NCI-H2171 (cell line): ENCODE measurements around the gene CCDC88C.

ENCODE experiments used
- DNase-seq: peaks from one replicate; lab custom pipeline; 2025; lab: John Stamatoyannopoulos, UW

Gene CCDC88C

DNA sequence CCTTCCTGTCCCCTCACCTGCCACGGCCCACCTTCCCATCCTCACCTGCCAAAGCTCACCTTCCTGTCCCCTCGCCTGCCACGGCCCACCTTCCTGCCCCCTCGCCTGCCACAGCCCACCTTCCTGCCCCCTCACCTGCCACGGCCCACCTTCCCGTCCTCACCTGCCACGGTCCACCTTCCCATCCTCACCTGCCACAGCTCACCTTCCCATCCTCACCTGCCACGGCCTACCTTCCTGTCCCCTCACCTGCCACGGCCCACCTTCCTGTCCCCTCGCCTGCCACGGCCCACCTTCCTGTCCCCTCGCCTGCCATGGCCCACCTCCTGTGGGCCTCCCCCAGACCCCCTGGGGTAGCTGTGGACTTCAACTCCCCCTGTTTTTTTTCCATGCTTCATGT, 124.3 kb downstream of the CCDC88C start:
- DNase-seq, result no peak

DNA sequence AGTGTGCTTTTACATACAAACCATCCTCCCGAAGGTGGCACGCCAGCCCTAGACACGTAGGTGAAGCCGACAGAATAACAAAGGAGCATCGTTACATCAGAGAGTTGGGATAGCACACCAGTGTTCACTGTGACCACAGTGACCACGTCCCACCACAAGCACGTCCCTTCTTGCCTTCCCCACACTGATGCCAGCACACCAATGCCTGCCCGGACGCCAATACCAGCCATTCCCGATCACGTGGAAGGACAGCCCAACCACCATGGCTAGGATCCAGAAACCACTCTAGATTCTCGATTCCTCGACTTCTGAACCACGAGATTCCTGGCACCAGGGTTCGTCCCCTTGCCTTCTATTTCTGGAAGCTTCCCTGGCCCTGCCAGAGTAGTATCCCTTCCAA, 125.1 kb downstream of the CCDC88C start:
- DNase-seq, result no peak

DNA sequence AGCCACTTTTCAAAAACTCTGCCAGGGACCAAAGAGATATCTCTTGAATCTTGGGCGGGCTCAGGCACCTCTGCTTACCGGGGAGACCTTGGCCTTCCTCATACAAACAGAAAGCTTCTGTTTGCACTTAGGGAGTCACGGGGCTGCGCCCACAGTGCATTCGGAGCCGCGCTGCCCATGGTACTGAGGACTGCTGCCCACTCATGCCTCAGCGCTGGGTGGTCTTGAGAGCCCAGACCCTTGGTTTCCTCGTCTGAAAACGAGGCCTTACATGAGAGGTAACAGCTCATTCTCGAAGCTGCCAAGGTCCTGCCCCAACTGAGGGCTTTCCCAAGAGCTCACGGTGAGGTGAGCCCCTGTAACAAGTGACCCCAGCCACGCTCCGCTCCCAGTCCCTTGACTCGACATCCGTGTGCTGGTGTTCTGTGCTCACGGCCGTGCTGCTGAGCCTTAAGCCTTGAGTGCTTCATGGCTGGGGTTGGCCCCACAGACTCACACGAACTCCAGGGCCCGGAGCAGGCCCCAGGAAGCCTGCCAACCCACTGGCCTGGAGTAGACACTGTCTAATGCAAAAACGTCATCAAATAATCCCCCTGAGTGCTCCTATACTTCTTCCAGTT, 125.7 kb downstream of the CCDC88C start:
- no peak for DNase-seq

DNA sequence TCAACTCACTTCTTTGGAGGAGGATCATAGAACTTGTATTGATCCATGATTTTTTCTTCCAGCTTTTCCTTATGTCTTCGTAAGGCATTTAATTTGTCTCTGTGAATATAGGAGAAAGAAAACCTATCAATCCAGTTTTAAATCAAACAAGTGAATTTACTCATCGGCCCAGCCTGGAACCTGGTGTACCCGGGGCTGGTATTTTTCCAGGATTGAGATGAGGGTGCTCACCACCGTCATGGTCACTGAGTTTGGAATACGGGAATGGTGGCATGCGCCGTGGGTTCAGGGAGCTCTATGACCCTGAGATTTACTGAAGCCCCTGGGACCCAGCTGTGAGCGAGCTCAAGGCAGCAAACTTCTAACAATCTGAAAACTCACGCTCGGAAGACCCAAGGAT, 126.6 kb downstream of the CCDC88C start:
- no peak for DNase-seq

DNA sequence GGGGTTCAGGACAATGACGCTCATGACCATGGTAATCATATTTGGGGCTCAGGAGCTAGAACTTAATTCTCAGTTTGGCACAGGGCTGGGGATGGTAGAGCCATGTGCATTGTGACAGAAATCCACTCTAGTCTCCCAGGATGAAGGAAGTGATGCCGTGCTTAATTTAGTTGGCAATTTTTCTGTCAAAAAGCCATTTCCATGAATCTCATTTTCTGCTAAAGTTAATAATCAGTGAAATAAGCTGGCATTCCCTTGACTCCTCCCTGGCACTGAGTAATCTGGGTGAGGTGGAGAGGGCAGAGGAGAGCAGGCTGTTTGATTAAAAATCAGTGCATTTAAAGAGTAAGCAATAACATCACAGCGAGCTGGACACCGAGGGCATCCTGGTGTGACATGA, 128.2 kb downstream of the CCDC88C start:
- no peak for DNase-seq

DNA sequence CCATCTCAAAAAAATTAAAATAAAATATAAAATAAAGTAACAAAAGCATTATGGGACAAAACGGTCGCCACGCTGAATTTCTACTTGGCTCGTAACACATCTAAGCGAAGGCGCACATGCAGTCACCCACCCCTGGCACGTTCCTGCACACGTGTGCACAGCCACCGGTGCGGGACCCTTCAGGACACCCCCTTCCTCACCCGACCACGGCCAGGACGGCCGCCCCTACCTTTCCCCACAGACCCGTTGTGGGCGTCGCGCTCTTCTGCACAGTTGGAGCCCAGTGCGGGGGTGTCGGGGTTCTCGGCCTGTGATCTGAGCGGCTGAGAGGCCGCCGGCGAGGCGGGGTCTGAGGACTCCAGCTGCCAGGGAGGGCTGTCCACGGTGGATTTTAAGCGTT, 128.7 kb downstream of the CCDC88C start:
- no peak for DNase-seq

DNA sequence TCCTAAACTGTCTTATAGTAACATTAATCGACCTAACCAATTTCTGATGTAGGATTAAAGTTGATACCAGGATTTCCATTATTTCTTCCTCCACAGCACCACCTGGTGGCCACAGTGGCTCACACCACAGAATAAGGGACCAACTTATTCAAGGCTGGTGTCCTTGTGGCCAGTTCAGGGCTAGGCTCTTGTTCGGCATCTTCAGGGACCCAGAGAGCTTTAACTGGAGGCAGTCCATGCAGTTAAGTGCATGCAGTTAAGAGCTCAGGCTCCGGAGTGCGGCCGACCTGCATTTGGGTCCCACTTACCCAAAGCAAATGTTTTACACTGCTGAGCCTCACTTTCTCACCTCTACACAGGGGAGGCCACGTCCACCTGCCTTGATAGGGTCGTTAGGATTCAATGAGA, 131.1 kb downstream of the CCDC88C start:
- peak; percentile 57 for DNase-seq

DNA sequence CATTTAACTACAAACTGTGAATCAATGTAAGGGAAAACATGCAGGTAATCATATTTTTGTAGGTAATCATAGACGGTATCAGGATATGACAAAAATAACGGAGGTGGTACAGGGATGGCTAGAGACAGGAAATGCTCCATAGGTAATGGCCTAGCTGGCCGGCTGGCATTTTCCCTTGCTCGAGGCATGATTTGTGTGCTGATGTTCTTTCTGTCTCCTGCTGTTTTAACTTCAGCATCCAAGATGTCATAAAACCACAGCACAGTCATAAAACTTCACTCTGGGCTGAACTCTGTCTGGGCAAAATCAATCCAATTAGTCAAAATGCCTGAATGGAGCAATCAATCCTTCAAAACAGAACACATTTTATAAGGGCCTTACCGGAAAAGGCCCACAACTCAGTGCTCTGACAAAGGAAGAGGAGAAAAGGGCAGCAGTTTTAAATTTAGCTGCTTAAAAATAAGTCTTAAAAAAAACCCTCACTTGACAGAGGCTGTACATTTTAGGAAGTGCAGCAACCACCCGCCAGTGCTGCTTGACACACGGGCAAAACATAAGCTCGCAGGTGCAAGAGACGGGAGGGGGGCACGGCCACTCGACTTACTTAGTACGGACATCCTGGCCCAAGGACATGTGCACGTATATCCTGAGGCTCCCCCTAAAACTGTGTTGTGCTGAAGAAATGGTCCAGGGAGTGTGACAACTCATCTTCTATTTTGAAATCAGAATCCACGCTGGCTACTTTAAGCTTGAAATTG, 132.7 kb downstream of the CCDC88C start:
- DNase-seq, result no peak

DNA sequence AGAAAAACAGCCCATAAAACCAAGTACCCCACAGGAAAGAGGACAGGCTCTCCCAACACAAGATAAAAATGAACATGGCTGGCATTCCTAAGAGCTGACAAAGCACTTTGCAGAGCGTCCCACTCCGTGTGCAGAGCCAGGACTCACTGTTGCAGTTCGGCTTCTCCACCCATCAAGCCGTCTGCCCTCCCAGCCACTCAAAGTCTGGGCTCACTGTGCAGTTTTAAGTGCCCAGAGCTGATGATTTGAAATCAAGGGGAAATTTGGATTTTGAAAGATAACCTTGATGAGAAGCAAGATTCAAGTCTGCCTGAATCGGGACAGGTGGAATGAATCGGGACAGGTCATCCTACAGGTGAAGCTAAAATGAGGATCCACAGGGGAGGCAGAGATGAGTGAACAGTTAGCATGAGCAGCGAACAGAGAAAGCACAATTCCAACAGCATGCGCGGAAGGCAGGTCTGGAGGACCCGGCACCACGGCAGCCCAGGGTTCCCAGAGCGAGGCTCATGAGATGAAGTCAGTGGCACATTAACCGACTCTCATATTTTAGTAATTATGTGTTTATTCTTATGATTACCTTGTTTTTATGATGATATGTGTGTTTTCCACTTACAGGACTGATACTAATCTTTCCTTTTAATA, 133.4 kb downstream of the CCDC88C start:
- no peak for DNase-seq

DNA sequence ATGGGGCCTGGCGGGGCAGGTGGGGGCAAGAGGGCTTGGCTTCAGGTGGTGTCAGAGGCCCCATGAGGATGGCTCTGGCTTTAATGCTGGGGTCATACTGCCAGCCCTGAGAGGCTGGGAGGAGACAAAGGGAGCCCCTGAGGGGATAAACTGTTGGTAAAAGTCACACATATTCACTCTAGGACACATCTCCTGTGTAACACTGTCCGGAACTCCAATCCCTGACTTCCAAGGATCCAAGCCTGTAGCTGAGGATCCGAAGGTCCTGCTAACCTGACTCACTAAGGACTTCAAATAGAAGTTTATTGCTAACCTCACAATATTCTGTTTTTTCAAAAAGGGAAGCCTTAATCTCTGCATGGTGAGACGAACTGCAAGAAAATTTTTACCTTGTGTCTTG, 134.0 kb downstream of the CCDC88C start:
- DNase-seq, result no peak

DNA sequence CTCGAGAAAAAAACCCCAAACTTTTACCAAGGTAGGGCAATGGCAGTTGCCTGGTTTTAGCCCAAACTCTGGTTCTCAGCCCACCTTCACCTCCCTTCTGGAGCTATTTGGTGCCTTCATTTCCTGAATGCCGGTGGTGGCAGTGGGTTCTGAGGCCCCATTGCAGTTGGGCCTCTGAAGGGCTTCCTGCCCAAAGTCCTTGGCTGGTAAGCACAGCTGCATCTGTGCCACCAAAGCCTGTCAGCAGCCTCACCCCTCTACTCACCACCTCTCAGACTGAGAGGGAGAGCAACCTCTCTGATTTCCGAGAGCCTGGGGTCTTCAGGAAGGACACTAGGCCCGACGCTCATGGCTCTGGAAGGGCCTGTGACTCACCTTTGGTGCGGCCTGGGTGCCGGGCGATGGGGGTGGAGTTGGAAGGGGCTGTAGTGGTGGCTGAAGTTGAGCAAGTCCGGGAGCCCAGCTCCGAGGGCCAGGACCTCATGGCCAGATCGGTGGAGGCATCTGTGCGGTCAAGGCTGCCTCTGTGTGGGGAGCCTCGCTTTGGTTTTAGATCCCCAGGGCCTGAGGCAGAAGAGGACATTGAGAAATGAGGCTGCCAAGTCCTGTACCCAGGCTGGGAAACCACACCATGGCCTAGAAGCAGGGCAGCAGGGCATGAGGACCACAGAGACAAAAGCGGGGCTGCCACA, 134.5 kb downstream of the CCDC88C start:
- no peak for DNase-seq

DNA sequence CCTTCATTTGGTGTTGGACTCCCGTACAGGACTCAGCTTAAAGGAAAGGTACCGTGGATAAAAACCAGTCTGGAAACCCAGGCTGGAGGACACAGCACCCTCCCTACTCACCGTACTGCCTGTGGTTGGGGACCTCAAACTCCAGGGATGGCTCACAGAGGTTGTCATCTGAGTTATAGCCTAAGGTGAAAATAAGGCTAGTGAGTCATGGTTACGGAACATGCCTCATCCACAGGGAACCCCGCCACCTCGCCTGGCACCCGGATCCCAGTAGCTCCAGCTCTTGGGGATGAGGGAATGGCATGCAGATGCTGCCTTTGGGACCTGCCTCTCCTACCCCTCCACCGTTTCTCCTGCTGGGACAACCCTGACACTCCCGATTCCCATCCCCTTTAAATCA, 136.3 kb downstream of the CCDC88C start:
- no peak for DNase-seq

DNA sequence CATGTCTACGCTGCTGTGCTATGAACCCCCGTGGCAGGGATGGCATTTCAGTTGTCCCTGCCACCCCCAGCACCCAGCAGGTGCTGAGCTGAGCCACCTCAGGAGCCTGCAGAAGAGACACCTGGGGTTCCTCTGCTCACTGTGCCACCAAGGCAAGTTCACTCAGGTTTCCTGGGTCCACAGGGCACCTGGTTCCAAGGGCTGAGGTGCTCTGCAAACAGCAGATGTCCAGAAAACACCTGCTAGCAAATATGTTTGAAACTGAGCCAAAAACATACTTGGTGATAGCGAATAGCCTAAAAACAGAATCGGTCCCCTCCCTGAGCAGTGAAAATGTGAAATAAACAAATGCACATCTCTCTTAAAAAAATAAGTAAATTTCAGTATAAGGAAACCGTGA, 137.5 kb downstream of the CCDC88C start:
- DNase-seq, result no peak

DNA sequence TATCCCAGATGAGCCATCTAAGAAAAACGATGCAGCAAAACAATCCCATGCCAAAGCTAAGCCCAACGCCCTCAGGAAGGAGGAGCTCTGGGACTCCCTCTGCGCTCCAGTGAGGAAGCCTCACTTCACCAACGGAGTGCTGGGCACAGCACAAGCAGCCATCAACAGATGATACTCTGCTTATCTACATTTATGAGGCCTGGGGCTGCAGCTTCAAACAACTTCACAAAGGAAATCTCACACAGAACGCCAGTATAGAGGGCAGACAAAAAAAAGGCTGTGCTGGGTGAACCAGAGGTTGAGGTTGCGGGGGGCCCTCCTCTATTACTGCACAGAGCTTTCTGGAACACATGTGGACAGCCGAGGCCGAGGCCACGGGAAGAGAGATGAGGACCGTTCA, 138.3 kb downstream of the CCDC88C start:
- no peak for DNase-seq

DNA sequence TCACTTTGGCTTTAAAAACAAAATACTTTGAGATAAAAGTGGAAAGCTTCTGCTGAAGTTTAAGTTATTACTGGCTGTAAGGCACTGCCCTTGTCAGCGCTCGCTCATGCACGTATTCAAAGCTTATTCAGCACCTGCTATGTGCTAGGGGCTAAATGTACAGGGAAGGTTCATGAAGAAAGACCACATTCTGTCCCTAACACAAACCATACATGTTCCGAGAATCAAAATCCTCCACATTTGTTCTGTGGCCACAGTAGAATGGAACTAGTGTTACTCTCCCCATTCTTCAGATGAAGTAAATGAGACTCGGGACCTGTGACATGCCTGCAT, 139.3 kb downstream of the CCDC88C start:
- no peak for DNase-seq

DNA sequence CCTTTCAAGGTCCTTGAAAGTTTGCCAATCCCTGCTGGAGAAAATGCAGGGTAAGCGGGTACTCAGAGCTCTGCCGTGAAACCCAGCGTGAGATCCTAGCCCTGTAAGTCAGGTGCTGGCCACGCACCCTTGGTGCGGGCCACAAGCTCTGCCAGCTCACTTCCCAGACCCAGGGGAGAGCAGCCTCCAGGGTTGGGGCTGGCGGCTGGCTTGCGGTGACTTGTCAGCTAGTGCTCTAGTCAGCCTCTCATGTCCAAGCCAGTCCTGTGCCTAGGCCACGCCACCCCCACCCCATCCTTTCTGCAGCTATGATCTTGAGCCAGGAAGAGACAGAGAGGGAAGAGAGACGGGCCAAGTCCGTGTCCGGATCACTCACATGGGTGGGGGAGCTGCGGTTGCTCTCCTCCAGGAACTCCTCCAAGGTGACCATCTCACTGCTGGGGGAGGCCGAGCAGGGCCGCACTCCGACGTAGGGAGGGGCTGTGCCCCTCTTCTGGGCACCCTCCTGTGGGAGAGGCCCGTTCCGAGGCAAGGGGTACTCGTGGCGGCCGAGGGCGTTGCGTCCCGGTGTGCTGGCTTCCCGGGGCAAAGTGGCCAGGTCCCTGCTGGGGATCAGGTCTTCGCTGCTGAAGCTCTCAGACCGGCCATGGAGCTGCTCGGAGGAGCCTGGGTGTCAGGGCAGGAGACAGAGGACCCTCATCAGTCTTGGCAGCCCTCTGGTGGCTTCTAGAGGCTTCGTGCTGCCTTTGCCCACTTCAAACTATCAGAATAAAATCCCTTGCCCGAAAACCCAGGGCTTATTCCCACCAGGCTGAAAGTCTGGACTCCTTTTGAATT, 139.9 kb downstream of the CCDC88C start:
- DNase-seq, result no peak

DNA sequence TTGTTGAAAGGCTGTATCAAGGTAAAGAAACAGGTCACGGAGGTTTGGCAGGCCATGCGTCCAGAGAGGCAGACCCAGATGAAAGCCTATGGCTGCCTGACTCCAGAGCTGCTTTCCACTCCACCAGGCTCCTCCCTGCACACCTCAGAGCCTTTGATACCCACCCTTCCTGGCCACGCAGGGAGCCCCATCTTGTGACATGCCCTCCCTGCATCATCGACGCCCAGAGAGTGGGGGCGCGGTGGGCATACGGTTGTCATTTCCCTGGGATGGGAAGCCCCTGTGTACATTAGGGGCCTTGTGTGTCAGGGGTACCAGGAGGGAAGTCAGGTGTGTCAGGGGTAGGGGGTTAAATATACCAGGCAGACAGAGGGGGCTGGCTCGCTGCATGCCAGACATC, 142.8 kb downstream of the CCDC88C start:
- DNase-seq, result no peak

DNA sequence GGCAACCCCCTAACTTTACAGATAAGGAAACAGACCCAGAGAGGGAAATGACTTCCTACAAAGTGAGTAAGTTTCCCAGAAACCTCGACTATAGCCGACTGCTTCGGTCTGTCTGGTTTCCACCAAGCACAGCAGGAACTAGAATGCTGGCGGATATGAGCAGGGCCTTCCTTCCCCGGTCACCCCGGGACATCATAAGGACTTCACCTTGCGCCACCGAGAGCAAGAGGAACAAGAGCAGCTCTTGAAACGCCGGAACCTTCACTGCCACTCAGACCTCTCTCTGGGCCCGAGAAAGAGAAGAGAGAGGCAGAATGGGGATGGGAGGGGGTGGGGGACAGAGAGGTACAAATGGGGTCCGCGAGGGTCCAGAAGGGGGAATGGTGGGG, 143.7 kb downstream of the CCDC88C start:
- DNase-seq, result no peak

DNA sequence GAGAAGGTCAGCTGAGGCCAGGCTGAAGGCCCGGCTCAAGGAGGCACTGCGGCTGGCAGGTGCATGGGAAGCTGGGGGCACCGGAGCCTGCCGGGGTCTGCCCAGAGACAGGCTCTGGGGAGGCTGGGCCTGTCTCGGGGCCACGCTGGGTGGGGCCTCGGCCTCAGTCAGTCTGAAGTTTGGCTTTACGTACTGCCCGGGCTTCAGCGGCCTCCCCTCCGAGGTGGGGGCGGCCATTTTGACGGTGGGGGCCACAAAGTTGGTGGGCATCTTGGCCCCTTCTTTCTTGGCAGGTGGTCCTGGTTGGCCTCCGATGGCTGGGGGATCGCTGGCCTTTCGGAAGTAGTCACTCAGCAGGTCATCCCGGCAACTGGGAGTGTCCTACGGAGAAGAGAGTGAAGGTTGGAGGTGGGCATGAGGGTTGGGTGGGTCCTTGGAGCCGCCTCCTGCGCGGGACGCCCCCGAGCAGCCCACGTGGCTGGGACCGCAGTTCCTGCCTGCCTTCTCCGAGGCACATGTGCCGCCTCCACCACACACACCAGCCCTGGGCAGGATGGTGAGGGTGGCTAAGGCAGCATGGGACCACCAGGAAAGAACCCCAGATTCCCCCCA, 144.2 kb downstream of the CCDC88C start:
- no peak for DNase-seq

DNA sequence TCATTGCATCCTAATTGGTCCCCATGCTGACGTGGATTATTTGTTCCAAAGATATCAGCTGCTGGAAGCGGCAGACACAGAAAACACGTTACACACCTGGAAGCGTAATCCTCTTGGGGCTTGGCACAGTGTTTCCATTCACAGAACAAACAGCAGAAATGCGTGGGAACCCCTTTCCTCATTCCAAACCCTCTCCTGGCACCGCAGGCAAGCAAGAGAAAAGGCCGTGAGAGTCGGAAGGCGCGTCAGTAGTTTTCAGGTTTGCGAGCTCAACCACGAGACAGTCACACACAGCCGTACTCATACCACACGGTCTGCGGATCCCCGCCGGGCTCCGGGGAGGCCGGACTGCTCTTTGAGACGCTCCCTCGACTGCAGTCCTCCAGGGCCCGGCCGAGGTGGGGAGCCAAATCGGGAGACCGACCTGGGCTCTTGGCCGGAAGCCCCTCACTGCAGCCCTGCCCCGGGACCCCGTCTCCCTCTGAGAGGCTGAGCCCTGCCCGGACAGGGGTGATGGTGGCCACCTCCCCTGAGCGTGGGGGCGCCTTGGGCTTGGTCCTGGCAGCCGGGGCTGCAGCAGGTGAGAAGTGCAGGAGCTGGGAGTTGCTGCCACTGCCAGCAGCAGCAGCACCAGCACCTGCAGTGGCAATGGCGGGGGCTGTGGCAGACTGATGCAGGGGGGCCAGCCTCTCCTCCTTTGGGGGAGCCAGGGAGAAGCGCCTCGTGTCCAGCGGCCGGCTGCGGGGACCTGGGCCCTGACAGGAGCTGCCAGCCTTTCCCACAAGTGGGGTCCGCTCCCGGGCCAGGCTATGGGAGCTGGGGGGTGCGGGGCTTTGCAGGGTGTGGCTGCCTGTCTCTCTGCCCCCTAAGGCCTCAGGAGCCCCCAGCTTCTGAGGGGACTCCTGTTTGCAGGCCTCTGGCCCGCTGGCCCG, 145.0 kb downstream of the CCDC88C start:
- no peak for DNase-seq

DNA sequence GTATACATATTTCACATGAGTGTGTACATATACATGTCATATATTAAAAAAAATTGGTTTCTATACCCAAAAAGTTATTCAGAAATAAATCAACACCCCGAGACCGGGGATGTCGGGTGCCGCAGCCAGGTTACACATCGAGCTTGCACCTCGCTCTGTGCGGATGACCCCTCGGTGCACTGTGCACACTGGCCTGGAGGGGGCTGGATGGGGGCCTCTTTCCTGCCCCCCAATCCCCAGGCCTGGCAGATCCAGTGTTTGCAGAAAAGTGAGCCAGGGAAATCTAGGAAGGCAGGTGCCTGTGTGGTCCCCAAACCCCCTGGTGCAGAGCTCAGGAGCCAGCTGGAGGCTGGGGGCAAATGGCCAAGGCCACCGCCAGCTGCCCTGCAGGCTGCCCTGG, 146.0 kb downstream of the CCDC88C start:
- DNase-seq, result no peak
